AG04450 (cell line): ENCODE measurements around the gene RPL3. TPM values are rescaled to one million over a fixed set of nuclear protein-coding genes. Genes with fewer than 3 reads are reported as not detected.
"Not testable (repeated sequence)": the region's sequence is repeated elsewhere in the genome, so short reads cannot be mapped to it uniquely, and the experiment has no call there.

Source experiments
- CTCF ChIA-PET: fragments of 300-600, 350-600 bp; formaldehyde crosslinking; extraction: SDS; loops from one replicate; lab custom pipeline; 2022; ENCODE audit warnings: antibody characterized with exemption, inconsistent platforms; lab: Charles Lee
- POLR2A ChIA-PET: fragments of 350-600 bp; formaldehyde crosslinking; extraction: SDS; loops from one replicate; lab custom pipeline; 2021; ENCODE audit warnings: antibody characterized with exemption, inconsistent platforms; lab: Yijun Ruan, JAX
- DNase-seq: peaks from one replicate; pipeline ENCODE4 v3.0.0-alpha.2; 2011; ENCODE audit warnings: low read depth, low spot score
- H3K27ac ChIP-seq: one replicate; pipeline ENCODE4 v1.5.1; 2012; ENCODE audit warnings: low read depth, low read length, control low read depth
- H3K27me3 ChIP-seq: one replicate; pipeline ENCODE4 v1.6.0; 2012; ENCODE audit warnings: low read length; ENCODE audit not compliant: control insufficient read depth, insufficient read depth
- H3K4me3 ChIP-seq: 2 replicates; pipeline ENCODE4 v1.5.1; 2011; ENCODE audit warnings: mild to moderate bottlenecking, low read depth, low read length, control low read depth
- H3K9me3 ChIP-seq: 2 replicates; pipeline ENCODE4 v1.5.1; 2012; ENCODE audit warnings: low read length; ENCODE audit not compliant: control insufficient read depth, insufficient read depth
- polyA plus RNA-seq: library from polyadenylated mRNA; depleted of rRNA; stranded (reverse); fragments of >200 nt; gene quantifications from 2 replicates; pipeline ENCODE4 v1.2.3, GENCODE V29; 2011
- TF ChIP-seq, protein P1 (sequence below): IDR thresholded peaks from 2 replicates; pipeline ENCODE4 v1.5.1; 2011; ENCODE audit warnings: low read depth, low read length, control low read depth, inconsistent platforms

The RPL3 gene
- polyA plus RNA-seq, 1 experiment = 3,445 TPM

DNA sequence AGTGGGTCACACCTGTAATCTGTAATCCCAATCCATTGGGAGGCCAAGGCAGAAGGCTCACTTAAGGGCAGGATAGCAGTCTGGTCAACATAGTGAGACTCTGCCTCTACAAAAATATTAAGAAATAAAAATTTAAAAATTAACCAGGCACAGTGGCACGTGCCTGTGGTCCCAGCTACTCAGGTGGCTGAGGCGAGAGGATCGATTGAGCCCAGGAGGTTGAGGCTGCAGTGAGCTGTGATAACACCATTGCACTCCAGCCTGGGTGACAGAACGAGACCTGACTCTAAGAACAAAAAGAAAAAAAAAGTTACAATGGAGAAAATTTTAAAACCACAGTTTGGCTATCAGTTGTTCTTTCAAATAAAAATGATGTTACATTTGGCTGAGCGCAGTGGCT, 17.0 kb upstream of the RPL3 start:
- Histone ChIP-seq H3K9me3 (no peaks in the 10 kb centered on the region), H3K27me3 (peaks cover under 1% of the 10 kb centered on the region), H3K27ac (no peak overlapping the region), H3K4me3 (no peak overlapping the region)
- DNase-seq = no peak
- POLR2A ChIA-PET = interaction anchor here (0.7 kb wide), 1 partner anchor 15 kb away, joined by 7 read pairs; no protein-coding TSS in a partner anchor
- CTCF ChIA-PET = no interaction called here
- TF ChIP-seq, protein P1, sequence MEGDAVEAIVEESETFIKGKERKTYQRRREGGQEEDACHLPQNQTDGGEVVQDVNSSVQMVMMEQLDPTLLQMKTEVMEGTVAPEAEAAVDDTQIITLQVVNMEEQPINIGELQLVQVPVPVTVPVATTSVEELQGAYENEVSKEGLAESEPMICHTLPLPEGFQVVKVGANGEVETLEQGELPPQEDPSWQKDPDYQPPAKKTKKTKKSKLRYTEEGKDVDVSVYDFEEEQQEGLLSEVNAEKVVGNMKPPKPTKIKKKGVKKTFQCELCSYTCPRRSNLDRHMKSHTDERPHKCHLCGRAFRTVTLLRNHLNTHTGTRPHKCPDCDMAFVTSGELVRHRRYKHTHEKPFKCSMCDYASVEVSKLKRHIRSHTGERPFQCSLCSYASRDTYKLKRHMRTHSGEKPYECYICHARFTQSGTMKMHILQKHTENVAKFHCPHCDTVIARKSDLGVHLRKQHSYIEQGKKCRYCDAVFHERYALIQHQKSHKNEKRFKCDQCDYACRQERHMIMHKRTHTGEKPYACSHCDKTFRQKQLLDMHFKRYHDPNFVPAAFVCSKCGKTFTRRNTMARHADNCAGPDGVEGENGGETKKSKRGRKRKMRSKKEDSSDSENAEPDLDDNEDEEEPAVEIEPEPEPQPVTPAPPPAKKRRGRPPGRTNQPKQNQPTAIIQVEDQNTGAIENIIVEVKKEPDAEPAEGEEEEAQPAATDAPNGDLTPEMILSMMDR = no peak

DNA sequence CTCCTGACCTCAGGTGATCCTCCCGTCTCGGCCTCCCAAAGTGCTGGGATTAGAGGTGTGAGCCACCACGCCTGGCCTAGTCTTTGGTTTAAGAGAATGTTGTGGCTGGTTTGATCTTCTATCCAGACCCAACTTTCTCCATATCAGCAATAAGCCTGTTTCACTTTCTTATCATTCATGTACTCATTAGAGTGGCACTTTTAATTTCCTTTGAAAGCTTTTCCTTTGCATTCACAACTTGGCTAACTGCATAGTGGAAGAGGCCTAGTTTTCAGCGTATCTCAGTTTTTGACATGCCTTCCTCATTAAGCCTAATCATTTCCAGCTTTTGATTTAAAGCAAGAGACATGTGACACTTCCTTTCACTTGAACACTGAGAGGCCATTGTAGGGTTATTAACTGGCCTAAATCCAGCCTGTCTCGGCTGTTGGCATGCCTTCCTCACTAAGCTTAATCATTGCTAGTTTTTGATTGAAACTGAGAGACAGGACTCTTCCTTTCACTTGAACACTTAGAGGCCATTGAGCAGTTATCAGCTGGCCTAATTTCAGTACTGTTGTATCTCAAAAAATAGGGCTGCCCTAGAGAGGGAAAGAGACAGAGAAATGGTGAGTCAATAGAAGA, 13.1 kb upstream of the RPL3 start:
- CTCF ChIA-PET = interaction anchor here (0.5 to 3.6 kb wide), 3 partner anchors 10 to 463 kb away, joined by 3 to 26 read pairs (median 4); no protein-coding TSS in a partner anchor
- no peak for DNase-seq
- H3K27ac ChIP-seq = peak overlapping the region; percentile 31

DNA sequence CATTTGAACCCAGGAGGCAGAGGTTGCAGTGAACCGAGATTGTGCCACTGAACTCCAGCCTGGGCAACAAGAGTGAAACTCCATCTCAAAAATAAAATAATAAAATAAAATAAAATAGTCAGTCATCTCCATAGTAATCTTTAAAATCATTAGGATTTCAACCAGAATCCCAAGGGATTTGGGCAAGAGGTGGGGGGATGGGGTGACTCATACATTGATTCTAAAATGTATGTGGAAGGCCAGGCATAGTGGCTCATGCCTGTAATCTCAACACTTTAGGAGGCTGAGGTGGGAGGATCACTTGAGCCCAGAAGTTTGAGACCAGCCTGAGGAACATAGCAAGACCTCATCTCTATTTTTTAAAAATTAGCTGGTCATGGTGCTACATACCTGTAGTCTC, 11.1 kb upstream of the RPL3 start:
- not testable (repeated sequence) for H3K9me3 ChIP-seq, H3K4me3 ChIP-seq, H3K27me3 ChIP-seq, DNase-seq, H3K27ac ChIP-seq
- ChIA-PET CTCF (interaction anchor here (1.0 to 3.6 kb wide), 3 partner anchors 10 to 18 kb away, joined by 5 to 26 read pairs (median 5); partner anchors contain the start of gene RPL3), POLR2A (interaction anchor here (1.4 kb wide), 1 partner anchor 12 kb away, joined by 7 read pairs; the partner anchor contains the start of gene RPL3)

More for the DNA sequence above, 13.1 kb upstream of the RPL3 start:
- no peaks in the 10 kb centered on the region for H3K9me3 ChIP-seq
- POLR2A ChIA-PET = interaction anchor here (1.1 to 1.6 kb wide), 2 partner anchors 13 to 16 kb away, joined by 3 to 6 read pairs; partner anchors contain the start of gene RPL3
- H3K27me3 ChIP-seq = peaks cover 2% of the 10 kb centered on the region
- TF ChIP-seq, protein P1 = no peak
- no peak overlapping the region for H3K4me3 ChIP-seq

DNA sequence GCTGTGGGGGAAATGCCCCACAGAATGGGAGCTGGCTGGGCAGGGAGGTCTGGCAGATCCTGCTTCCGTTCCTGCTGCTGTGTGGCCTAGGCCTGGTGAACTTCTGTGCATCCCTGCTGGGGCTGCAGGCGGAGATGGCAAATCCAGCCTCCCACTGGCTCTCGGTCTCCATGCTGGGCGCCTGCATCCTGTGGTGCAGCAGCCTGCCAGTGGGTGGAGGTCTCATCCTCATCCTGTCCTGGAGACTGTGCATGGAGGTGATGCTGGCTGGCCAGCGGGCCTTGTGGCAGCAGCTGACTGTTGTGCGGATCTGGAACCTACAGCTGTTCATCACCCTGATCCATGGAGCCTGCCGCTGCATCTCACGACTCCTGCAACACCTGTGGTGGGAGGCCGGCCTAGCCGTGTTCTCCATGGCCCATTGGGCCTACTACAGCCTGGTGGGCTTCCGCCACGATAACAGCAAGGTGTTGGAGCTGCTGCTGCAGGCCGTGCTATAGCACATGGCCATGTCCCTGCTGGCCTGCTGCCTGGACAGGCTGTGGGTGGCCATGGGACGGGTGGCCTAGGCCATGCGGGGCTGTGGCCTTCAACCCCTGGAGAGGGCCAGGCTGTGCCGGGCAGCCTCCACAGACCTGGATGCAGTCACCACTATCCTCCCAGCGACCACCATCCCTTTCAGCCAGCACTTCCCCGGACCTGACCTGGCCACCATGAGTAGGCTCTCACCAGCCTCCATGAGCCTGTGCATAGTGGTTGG, 8.8 kb upstream of the RPL3 start:
- DNase-seq = no peak
- Histone ChIP-seq H3K4me3 (no peak overlapping the region), H3K27me3 (peaks cover 2% of the 10 kb centered on the region), H3K9me3 (no peaks in the 10 kb centered on the region), H3K27ac (no peak overlapping the region)
- POLR2A ChIA-PET = interaction anchor here (0.7 to 1.6 kb wide), 3 partner anchors 9 to 17 kb away, joined by 3 to 6 read pairs (median 3); partner anchors contain the start of gene RPL3
- CTCF ChIA-PET = interaction anchor here (1.4 kb wide), 1 partner anchor 15 kb away, joined by 3 read pairs; no protein-coding TSS in a partner anchor
- TF ChIP-seq, protein P1 = no peak

DNA sequence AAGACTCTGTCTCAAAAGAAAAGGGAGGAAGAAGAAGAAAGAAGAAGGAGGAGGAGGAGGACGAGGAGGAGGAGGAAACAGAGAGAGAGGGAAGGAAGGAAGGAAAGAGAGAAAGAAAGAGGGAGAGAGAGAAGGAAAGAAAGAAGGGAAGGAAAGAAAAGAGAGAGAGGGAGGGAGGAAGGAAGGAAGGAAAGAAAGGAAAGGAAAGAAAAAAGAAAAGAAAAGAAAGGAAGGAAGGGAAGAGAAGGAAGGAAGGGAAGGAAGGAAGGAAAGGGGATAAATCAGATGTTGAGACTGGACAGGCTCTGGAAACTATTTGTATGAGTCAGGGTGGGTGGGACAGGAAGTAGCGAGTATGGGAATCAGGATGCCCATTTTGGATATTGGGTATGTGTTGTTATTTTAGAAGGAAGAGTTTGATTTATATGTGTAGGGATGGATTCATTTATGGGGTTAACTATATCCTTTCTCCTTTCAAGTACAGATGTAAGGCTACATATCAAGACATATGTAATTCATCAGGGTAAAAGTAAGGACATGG, 6.0 kb upstream of the RPL3 start:
- Histone ChIP-seq H3K27me3 (no peaks in the 10 kb centered on the region), H3K4me3 (no peak overlapping the region), H3K27ac (no peak overlapping the region), H3K9me3 (no peaks in the 10 kb centered on the region)
- ChIA-PET CTCF (no interaction called here), POLR2A (interaction anchor here (0.7 kb wide), 1 partner anchor 116 kb away, joined by 3 read pairs; no protein-coding TSS in a partner anchor)
- TF ChIP-seq, protein P1 = no peak
- DNase-seq = no peak

DNA sequence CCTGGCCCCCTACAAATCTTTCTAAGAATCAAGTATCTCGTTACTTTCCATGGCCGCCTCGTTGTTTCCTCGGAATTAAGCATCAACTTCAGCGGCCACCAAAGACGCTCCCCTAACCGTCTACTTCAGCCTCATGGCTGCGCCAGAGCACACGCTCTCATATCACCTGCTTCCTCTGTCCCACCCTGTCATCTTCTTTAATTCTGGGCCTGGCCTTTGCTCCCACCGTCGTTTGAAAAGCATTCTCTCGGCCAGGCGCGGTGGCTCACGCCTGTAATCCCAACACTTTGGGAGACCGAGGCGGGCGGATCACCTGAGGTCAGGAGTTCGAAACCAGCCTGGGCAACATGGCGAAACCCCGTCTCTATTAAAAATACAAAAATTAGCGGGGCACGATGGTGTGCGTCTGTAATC, 1.2 kb upstream of the RPL3 start:
- ChIA-PET CTCF (interaction anchor here (0.6 to 3.4 kb wide), 5 partner anchors 10 to 85 kb away, joined by 3 to 17 read pairs (median 7); partner anchors contain the start of gene TAB1), POLR2A (interaction anchor here (1.0 to 4.9 kb wide), 16 partner anchors 10 to 723 kb away, joined by 4 to 45 read pairs (median 6); partner anchors contain the start of genes ATF4, CBX7, SYNGR1 and TAB1)
- H3K9me3 ChIP-seq = not testable (repeated sequence)

More for the DNA sequence above, 1.2 kb upstream of the RPL3 start:
- H3K27ac ChIP-seq = peak overlapping the region; percentile 98
- DNase-seq, H3K27me3 ChIP-seq, H3K4me3 ChIP-seq: not testable (repeated sequence)
